Type B pancreatic cell (in vitro differentiated cells): ENCODE data around the gene SLC30A9. TPM values are rescaled to one million over a fixed set of nuclear protein-coding genes. Genes with fewer than 3 reads are reported as not detected.
A peak's percentile ranks its signal among the peaks of the same experiment; 100 is the strongest.

Source experiments
- DNase-seq: peaks from one replicate; pipeline ENCODE4 v3.0.0; 2021; ENCODE audit warnings: mixed read lengths; ENCODE audit not compliant: unreplicated experiment; ENCODE audit errors: extremely low spot score
- H3K27ac Mint-ChIP-seq: 2 replicates; pipeline ENCODE4 v1.8.0; 2021; ENCODE audit warnings: mild to moderate bottlenecking, mixed read lengths
- H3K27me3 Mint-ChIP-seq: 2 replicates; pipeline ENCODE4 v1.8.0; 2021; ENCODE audit warnings: mixed read lengths
- H3K36me3 Mint-ChIP-seq: 2 replicates; pipeline ENCODE4 v1.8.0; 2021; ENCODE audit warnings: mixed read lengths
- H3K4me1 Mint-ChIP-seq: one replicate; pipeline ENCODE4 v1.8.0; 2021; ENCODE audit warnings: mixed read lengths; ENCODE audit not compliant: unreplicated experiment
- H3K4me3 Mint-ChIP-seq: 2 replicates; pipeline ENCODE4 v1.8.0; 2021; ENCODE audit warnings: mild to moderate bottlenecking, mixed read lengths
- H3K9me3 Mint-ChIP-seq: 2 replicates; pipeline ENCODE4 v1.8.0; 2021; ENCODE audit warnings: mixed read lengths
- CTCF ChIP-seq: fragments of 200-600 bp; sonication (generic); conservative IDR thresholded peaks from 2 replicates; pipeline ENCODE4 v1.5.0; 2021; ENCODE audit warnings: antibody characterized with exemption, mild to moderate bottlenecking
- total RNA-seq: library from RNA; stranded (reverse); gene quantifications from 2 replicates; pipeline ENCODE4 v1.2.1, GENCODE V29; 2021; ENCODE audit warnings: low replicate concordance

Gene SLC30A9
- total RNA-seq, 1 donor from 2014 or later, result 61.4 TPM

- DNase-seq, result no peak
- H3K27ac Mint-ChIP-seq, result no peak overlapping the region
- H3K4me3 Mint-ChIP-seq, result no peak overlapping the region
Observed at GRCh38 chr4:41957634-41958033, 32.7 kb upstream of the SLC30A9 start.

GRCh38 chr4:41963105-41963504 lies 27.2 kb upstream of the SLC30A9 start:
- Mint-ChIP-seq H3K4me3 (no peak overlapping the region), H3K9me3 (peaks cover 1% of the 10 kb centered on the region)
- no peak for DNase-seq

More at GRCh38 chr4:41957634-41958033, 32.7 kb upstream of the SLC30A9 start:
- TF ChIP-seq CTCF, result peak; percentile 57
- no peaks in the 10 kb centered on the region for H3K27me3 Mint-ChIP-seq
- H3K36me3 Mint-ChIP-seq, result peaks cover 15% of the 10 kb centered on the region
- H3K4me1 Mint-ChIP-seq, result no peaks in the 10 kb centered on the region
- H3K9me3 Mint-ChIP-seq, result no peaks in the 10 kb centered on the region

GRCh38 chr4:41964401-41964800 lies 25.9 kb upstream of the SLC30A9 start:
- DNase-seq, result no peak
- peaks cover 1% of the 10 kb centered on the region for H3K36me3 Mint-ChIP-seq
- no peak for TF ChIP-seq CTCF
- no peak overlapping the region for H3K4me3 Mint-ChIP-seq
- no peaks in the 10 kb centered on the region for H3K4me1 Mint-ChIP-seq
- no peaks in the 10 kb centered on the region for H3K27me3 Mint-ChIP-seq
- peaks cover 5% of the 10 kb centered on the region for H3K9me3 Mint-ChIP-seq
- no peak overlapping the region for H3K27ac Mint-ChIP-seq

More at GRCh38 chr4:41963105-41963504, 27.2 kb upstream of the SLC30A9 start:
- no peaks in the 10 kb centered on the region for H3K4me1 Mint-ChIP-seq
- H3K27me3 Mint-ChIP-seq, result no peaks in the 10 kb centered on the region
- peaks cover 7% of the 10 kb centered on the region for H3K36me3 Mint-ChIP-seq
- TF ChIP-seq CTCF, result peak; percentile 69
- H3K27ac Mint-ChIP-seq, result no peak overlapping the region

GRCh38 chr4:41967392-41967791 lies 22.9 kb upstream of the SLC30A9 start:
- H3K4me1 Mint-ChIP-seq, result no peaks in the 10 kb centered on the region
- H3K36me3 Mint-ChIP-seq, result no peaks in the 10 kb centered on the region
- H3K27me3 Mint-ChIP-seq, result no peaks in the 10 kb centered on the region
- no peak overlapping the region for H3K4me3 Mint-ChIP-seq
- H3K27ac Mint-ChIP-seq, result no peak overlapping the region
- peaks cover 5% of the 10 kb centered on the region for H3K9me3 Mint-ChIP-seq
- TF ChIP-seq CTCF, result no peak
- DNase-seq, result no peak

GRCh38 chr4:41969671-41970070 lies 20.7 kb upstream of the SLC30A9 start:
- no peak for TF ChIP-seq CTCF
- Mint-ChIP-seq H3K4me3 (no peak overlapping the region), H3K36me3 (no peaks in the 10 kb centered on the region), H3K9me3 (peaks cover 5% of the 10 kb centered on the region), H3K4me1 (no peaks in the 10 kb centered on the region), H3K27ac (no peak overlapping the region), H3K27me3 (no peaks in the 10 kb centered on the region)
- no peak for DNase-seq

GRCh38 chr4:41975341-41975740 lies 15.0 kb upstream of the SLC30A9 start:
- Mint-ChIP-seq H3K4me3 (no peak overlapping the region), H3K27me3 (no peaks in the 10 kb centered on the region), H3K9me3 (no peaks in the 10 kb centered on the region), H3K36me3 (no peaks in the 10 kb centered on the region), H3K4me1 (no peaks in the 10 kb centered on the region), H3K27ac (no peak overlapping the region)
- DNase-seq, result no peak
- TF ChIP-seq CTCF, result no peak
